SK-N-MC (cell line): ENCODE measurements around the gene BCAP31.
"Not testable (repeated sequence)": the region's sequence is repeated elsewhere in the genome, so short reads cannot be mapped to it uniquely, and the experiment has no call there.

ENCODE experiments used
- DNase-seq: peaks from one replicate; pipeline ENCODE4 v3.0.0-alpha.2; 2011; ENCODE audit warnings: low read depth, low spot score
- H3K27ac ChIP-seq: fragments of 200-600 bp; sonication (generic); 2 replicates; pipeline ENCODE4 v1.5.1; 2016; ENCODE audit warnings: mixed run types
- H3K36me3 ChIP-seq: fragments of 200-600 bp; sonication (generic); 2 replicates; pipeline ENCODE4 v1.6.1; 2017; ENCODE audit warnings: antibody characterized with exemption, low read length, mixed read lengths; ENCODE audit not compliant: insufficient read depth
- H3K4me3 ChIP-seq: fragments of 200-600 bp; sonication (generic); 2 replicates; pipeline ENCODE4 v1.5.1; 2016
- H3K9ac ChIP-seq: fragments of 200-600 bp; sonication (generic); 2 replicates; pipeline ENCODE4 v1.8.0; 2017; ENCODE audit warnings: mixed run types, mixed read lengths; ENCODE audit not compliant: insufficient read length
- H3K9me3 ChIP-seq: fragments of 200-600 bp; sonication (generic); 2 replicates; pipeline ENCODE4 v1.6.1; 2017; ENCODE audit warnings: low read depth, mild to moderate bottlenecking, antibody characterized with exemption, low read length, moderate library complexity, mixed read lengths
- EZH2 ChIP-seq: fragments of 200-600 bp; sonication (generic); IDR thresholded peaks from one replicate; pipeline ENCODE4 v1.6.1; 2017; ENCODE audit warnings: antibody characterized with exemption
- FOXP2 ChIP-seq: optimal IDR thresholded peaks from 2 replicates; pipeline ENCODE3; 2011; ENCODE audit warnings: mild to moderate bottlenecking, moderate library complexity; ENCODE audit not compliant: insufficient read depth; ENCODE audit errors: extremely low read length, control extremely low read depth
- POLR2AphosphoS5 ChIP-seq: IDR thresholded peaks from 2 replicates; pipeline ENCODE4 v1.6.1; 2012; ENCODE audit warnings: mild to moderate bottlenecking, low read depth, low read length, borderline replicate concordance

Gene BCAP31

DNA sequence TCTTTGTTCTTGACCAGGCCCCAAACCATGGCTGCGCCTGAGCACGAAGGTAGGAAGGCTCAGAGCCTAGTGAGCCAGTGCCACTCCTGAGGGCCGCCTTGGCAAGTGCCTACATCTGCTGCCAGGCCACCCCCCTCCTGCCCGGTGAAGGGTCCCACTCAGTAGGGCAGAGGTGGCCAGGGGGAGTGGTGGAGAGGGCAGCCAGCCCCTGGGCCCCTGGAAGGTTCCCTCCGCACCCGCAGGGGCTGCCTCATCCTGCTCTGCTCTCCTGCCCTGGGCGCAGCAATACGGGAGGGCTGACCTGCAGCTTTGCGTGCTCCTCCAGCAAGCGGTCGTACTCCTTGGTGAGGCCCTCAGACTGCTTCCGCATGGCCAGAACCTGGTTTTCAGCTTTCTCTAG, 22.5 kb downstream of the BCAP31 start:
- DNase-seq = no peak
- no peak overlapping the region for H3K4me3 ChIP-seq
- H3K27ac ChIP-seq = no peak overlapping the region
- no peak for TF ChIP-seq POLR2AphosphoS5
- no peak for TF ChIP-seq EZH2
- TF ChIP-seq FOXP2 = no peak
- H3K9me3 ChIP-seq = no peaks in the 10 kb centered on the region
- no peak overlapping the region for H3K9ac ChIP-seq
- no peaks in the 10 kb centered on the region for H3K36me3 ChIP-seq

- Histone ChIP-seq H3K9ac (no peak overlapping the region), H3K9me3 (no peaks in the 10 kb centered on the region), H3K4me3 (no peak overlapping the region), H3K27ac (no peak overlapping the region), H3K36me3 (no peaks in the 10 kb centered on the region)
- TF ChIP-seq POLR2AphosphoS5 (no peak), EZH2 (no peak), FOXP2 (no peak)
- no peak for DNase-seq
Measured at GRCh38 chrX:153700967-153701366, 23.2 kb downstream of the BCAP31 start.

GRCh38 chrX:153700376-153700945, 23.7 kb downstream of the BCAP31 start:
- Histone ChIP-seq H3K9me3 (no peaks in the 10 kb centered on the region), H3K27ac (no peak overlapping the region), H3K4me3 (no peak overlapping the region), H3K36me3 (no peaks in the 10 kb centered on the region), H3K9ac (no peak overlapping the region)
- DNase-seq = no peak
- TF ChIP-seq POLR2AphosphoS5 (no peak), FOXP2 (no peak), EZH2 (no peak)

GRCh38 chrX:153699784-153700371, 24.3 kb downstream of the BCAP31 start:
- not testable (repeated sequence) for H3K27ac ChIP-seq, H3K9ac ChIP-seq, DNase-seq, H3K4me3 ChIP-seq, H3K36me3 ChIP-seq, H3K9me3 ChIP-seq

GRCh38 chrX:153699210-153699783, 24.9 kb downstream of the BCAP31 start:
- H3K9ac ChIP-seq, DNase-seq, H3K9me3 ChIP-seq, H3K27ac ChIP-seq, H3K4me3 ChIP-seq, H3K36me3 ChIP-seq: not testable (repeated sequence)

GRCh38 chrX:153697924-153698865, 26.0 kb downstream of the BCAP31 start:
- Histone ChIP-seq H3K9me3 (no peaks in the 10 kb centered on the region), H3K4me3 (no peak overlapping the region), H3K9ac (no peak overlapping the region), H3K27ac (no peak overlapping the region), H3K36me3 (peaks cover 3% of the 10 kb centered on the region; the same call in 1 of the 2 replicates)
- DNase-seq = no peak
- TF ChIP-seq FOXP2 = no peak
- no peak for TF ChIP-seq EZH2
- TF ChIP-seq POLR2AphosphoS5 = no peak

- not testable (repeated sequence) for DNase-seq, H3K9me3 ChIP-seq, H3K36me3 ChIP-seq, H3K4me3 ChIP-seq, H3K27ac ChIP-seq, H3K9ac ChIP-seq
Measured at GRCh38 chrX:153696986-153697722, 27.0 kb downstream of the BCAP31 start.

- H3K9ac ChIP-seq, H3K27ac ChIP-seq, DNase-seq, H3K4me3 ChIP-seq, H3K36me3 ChIP-seq, H3K9me3 ChIP-seq: not testable (repeated sequence)
Measured at GRCh38 chrX:153696538-153696937, 27.6 kb downstream of the BCAP31 start.
